Neural progenitor cell (in vitro differentiated cells): Measurements from ENCODE around the gene SLC23A1. TPM values are rescaled to one million over a fixed set of nuclear protein-coding genes. Genes with fewer than 3 reads are reported as not detected.

Source experiments
- DNase-seq: peaks from one replicate; pipeline ENCODE4 v3.0.0-alpha.2; 2016; ENCODE audit warnings: low spot score
- H2AFZ ChIP-seq: fragments of 200-600 bp; sonication (generic); replicated peaks from 2 replicates; pipeline ENCODE4 v1.6.1; 2016; ENCODE audit warnings: antibody characterized with exemption
- H3F3A ChIP-seq: fragments of 200-600 bp; sonication (generic); 2 replicates; pipeline ENCODE4 v1.6.1; 2016; ENCODE audit warnings: antibody characterized with exemption, low read depth
- H3K27ac ChIP-seq: fragments of 200-600 bp; sonication (generic); 2 replicates; pipeline ENCODE4 v1.5.1; 2016; ENCODE audit warnings: mild to moderate bottlenecking
- H3K27me3 ChIP-seq: fragments of 200-600 bp; sonication (generic); 2 replicates; pipeline ENCODE4 v1.6.1; 2016; ENCODE audit warnings: mild to moderate bottlenecking, moderate library complexity
- H3K36me3 ChIP-seq: fragments of 200-600 bp; sonication (generic); 2 replicates; pipeline ENCODE4 v1.5.1; 2016
- H3K4me1 ChIP-seq: fragments of 200-600 bp; sonication (generic); 2 replicates; pipeline ENCODE4 v1.6.1; 2016; ENCODE audit warnings: mixed run types
- H3K4me2 ChIP-seq: fragments of 200-600 bp; sonication (generic); 2 replicates; pipeline ENCODE4 v1.6.1; 2016
- H3K4me3 ChIP-seq: fragments of 200-600 bp; sonication (generic); 2 replicates; pipeline ENCODE4 v1.5.1; 2016
- H3K79me2 ChIP-seq: fragments of 200-600 bp; sonication (generic); 2 replicates; pipeline ENCODE4 v1.6.1; 2016; ENCODE audit warnings: low read depth
- H3K9ac ChIP-seq: fragments of 200-600 bp; sonication (generic); 2 replicates; pipeline ENCODE4 v1.6.1; 2016
- H3K9me3 ChIP-seq: fragments of 200-600 bp; sonication (generic); 2 replicates; pipeline ENCODE4 v1.5.1; 2016; ENCODE audit warnings: low read depth
- H4K20me1 ChIP-seq: fragments of 200-600 bp; sonication (generic); 2 replicates; pipeline ENCODE4 v1.6.1; 2016; ENCODE audit warnings: low read depth
- H3K27ac Mint-ChIP-seq: 3 replicates; pipeline ENCODE4 v1.8.0; 2021; ENCODE audit warnings: mixed read lengths
- H3K27me3 Mint-ChIP-seq: 2 replicates; pipeline ENCODE4 v1.8.0; 2022; ENCODE audit warnings: low read depth, mild to moderate bottlenecking, inconsistent platforms, moderate library complexity, mixed read lengths; ENCODE audit not compliant: insufficient read depth
- H3K36me3 Mint-ChIP-seq: 3 replicates; pipeline ENCODE4 v1.8.0; 2021; ENCODE audit warnings: mixed read lengths
- H3K4me1 Mint-ChIP-seq: 3 replicates; pipeline ENCODE4 v1.8.0; 2021; ENCODE audit warnings: mixed read lengths
- H3K4me3 Mint-ChIP-seq: 3 replicates; pipeline ENCODE4 v1.8.0; 2021; ENCODE audit warnings: mild to moderate bottlenecking, moderate library complexity, mixed read lengths
- H3K9me3 Mint-ChIP-seq: 3 replicates; pipeline ENCODE4 v1.8.0; 2020; ENCODE audit warnings: mixed read lengths
- EZH2 ChIP-seq: fragments of 200-600 bp; sonication (generic); IDR thresholded peaks from 2 replicates; pipeline ENCODE4 v1.6.1; 2017; ENCODE audit warnings: antibody characterized with exemption, mild to moderate bottlenecking, moderate library complexity
- EZH2phosphoT487 ChIP-seq: fragments of 200-600 bp; sonication (generic); IDR thresholded peaks from 2 replicates; pipeline ENCODE4 v1.6.1; 2017; ENCODE audit warnings: antibody characterized with exemption
- total RNA-seq: library from RNA; depleted of rRNA; stranded (reverse); fragments of >200 nt; gene quantifications from 2 replicates; pipeline ENCODE4 v1.2.3, GENCODE V29; 2015; ENCODE audit warnings: low replicate concordance
- TF ChIP-seq, protein P1 (sequence below): fragments of 200-600 bp; sonication (generic); IDR thresholded peaks from 2 replicates; pipeline ENCODE4 v1.5.1; 2017; ENCODE audit warnings: antibody characterized with exemption, mild to moderate bottlenecking

SLC23A1 gene
- total RNA-seq, 1 donor from 2014 or later: not detected

DNA sequence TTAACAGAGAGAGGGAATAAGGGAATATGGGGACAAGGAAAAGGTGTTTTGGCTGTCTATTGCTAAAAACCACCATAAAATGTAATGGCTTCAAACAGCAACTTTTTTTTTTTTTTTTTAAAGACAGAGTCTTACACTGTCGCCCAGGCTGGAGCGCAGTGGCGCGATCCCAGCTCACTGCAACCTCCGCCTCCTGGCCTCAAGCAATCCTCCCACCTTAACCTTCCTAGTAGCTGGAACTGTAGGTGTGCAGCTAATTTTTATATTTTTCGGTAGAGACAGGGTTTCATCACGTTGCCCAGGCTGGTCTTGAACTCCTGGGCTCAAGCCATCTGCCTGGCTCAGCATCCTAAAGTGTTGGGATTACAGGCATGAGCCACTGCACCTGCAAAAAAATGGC is 25.1 kb upstream of the SLC23A1 start:
- H3K27ac Mint-ChIP-seq: no peak overlapping the region

DNA sequence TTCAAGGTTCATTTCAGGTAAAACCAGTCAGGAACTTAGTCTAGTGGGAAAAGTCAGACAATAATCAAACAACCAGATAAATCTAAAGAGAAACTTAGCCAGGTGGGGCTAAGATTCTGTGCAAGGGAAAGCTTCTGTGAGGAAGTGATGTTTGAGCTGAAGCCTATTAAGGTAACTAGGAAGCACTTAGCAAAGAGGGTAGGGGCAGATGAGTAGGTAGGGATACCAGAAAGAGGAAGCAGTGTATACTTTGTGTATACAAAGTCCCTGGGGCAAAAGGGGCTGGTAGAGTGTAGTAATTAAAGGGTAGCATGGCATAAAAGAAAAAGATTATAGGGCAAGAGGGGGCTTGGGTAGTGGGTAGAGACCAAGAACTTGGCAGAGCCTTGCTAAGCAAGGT is 24.4 kb upstream of the SLC23A1 start:
- Mint-ChIP-seq H3K36me3 (no peaks in the 10 kb centered on the region), H3K9me3 (no peaks in the 10 kb centered on the region), H3K4me1 (peaks cover 26% of the 10 kb centered on the region), H3K4me3 (no peak overlapping the region), H3K27me3 (no peaks in the 10 kb centered on the region), H3K27ac (no peak overlapping the region)
- Histone ChIP-seq H3K9me3 (no peaks in the 10 kb centered on the region), H3K79me2 (no peaks in the 10 kb centered on the region), H3K36me3 (no peaks in the 10 kb centered on the region), H3K27ac (no peak overlapping the region), H3K27me3 (no peaks in the 10 kb centered on the region), H4K20me1 (no peaks in the 10 kb centered on the region), H3K4me1 (peaks cover 6% of the 10 kb centered on the region), H3K4me3 (no peak overlapping the region), H3F3A (peaks cover 30% of the 10 kb centered on the region), H2AFZ (no peak overlapping the region), H3K4me2 (no peak overlapping the region), H3K9ac (no peak overlapping the region)
- TF ChIP-seq, protein P1, sequence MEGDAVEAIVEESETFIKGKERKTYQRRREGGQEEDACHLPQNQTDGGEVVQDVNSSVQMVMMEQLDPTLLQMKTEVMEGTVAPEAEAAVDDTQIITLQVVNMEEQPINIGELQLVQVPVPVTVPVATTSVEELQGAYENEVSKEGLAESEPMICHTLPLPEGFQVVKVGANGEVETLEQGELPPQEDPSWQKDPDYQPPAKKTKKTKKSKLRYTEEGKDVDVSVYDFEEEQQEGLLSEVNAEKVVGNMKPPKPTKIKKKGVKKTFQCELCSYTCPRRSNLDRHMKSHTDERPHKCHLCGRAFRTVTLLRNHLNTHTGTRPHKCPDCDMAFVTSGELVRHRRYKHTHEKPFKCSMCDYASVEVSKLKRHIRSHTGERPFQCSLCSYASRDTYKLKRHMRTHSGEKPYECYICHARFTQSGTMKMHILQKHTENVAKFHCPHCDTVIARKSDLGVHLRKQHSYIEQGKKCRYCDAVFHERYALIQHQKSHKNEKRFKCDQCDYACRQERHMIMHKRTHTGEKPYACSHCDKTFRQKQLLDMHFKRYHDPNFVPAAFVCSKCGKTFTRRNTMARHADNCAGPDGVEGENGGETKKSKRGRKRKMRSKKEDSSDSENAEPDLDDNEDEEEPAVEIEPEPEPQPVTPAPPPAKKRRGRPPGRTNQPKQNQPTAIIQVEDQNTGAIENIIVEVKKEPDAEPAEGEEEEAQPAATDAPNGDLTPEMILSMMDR: no peak
- no peak for TF ChIP-seq EZH2phosphoT487
- no peak for TF ChIP-seq EZH2
- no peak for DNase-seq

More for the DNA sequence above, 25.1 kb upstream of the SLC23A1 start:
- Mint-ChIP-seq H3K27me3 (no peaks in the 10 kb centered on the region), H3K9me3 (no peaks in the 10 kb centered on the region), H3K4me1 (peaks cover 19% of the 10 kb centered on the region), H3K36me3 (no peaks in the 10 kb centered on the region), H3K4me3 (no peak overlapping the region)
- Histone ChIP-seq H3K4me3 (no peak overlapping the region), H3K4me1 (peaks cover 6% of the 10 kb centered on the region), H3K4me2 (no peak overlapping the region), H3K36me3 (no peaks in the 10 kb centered on the region), H3K27me3 (no peaks in the 10 kb centered on the region), H4K20me1 (no peaks in the 10 kb centered on the region), H2AFZ (no peak overlapping the region), H3K79me2 (no peaks in the 10 kb centered on the region), H3F3A (peaks cover 23% of the 10 kb centered on the region), H3K9ac (no peak overlapping the region), H3K27ac (no peak overlapping the region), H3K9me3 (no peaks in the 10 kb centered on the region)
- TF ChIP-seq EZH2phosphoT487: no peak
- no peak for DNase-seq

DNA sequence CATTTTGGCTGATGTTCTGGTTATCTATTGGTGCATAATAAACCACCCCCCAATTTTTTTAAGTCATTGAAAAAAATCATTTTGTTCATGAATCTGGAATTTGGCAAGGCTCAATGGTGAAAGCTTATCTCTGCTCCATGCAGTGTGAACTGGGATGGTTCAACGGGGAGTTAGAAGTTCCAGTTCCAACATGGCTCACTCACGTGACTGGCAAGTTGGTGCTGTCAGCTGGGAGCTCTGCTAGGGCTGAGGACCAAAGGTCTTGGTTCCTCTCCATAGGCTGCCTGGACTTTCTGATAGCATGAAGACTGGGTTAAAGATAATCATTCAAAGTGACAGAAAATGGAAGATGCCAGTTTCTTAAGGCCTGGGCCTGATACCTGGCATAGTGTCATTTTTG is 23.9 kb upstream of the SLC23A1 start:
- H3K27me3 Mint-ChIP-seq: no peaks in the 10 kb centered on the region
- no peak overlapping the region for H3K4me3 ChIP-seq
- no peaks in the 10 kb centered on the region for H3K36me3 ChIP-seq
- no peak overlapping the region for H2AFZ ChIP-seq
- H4K20me1 ChIP-seq: no peaks in the 10 kb centered on the region
- no peaks in the 10 kb centered on the region for H3K36me3 Mint-ChIP-seq
- TF ChIP-seq EZH2phosphoT487: no peak
- no peak for TF ChIP-seq EZH2
- TF ChIP-seq, protein P1: no peak
- no peak for DNase-seq
- H3K4me3 Mint-ChIP-seq: no peak overlapping the region
- H3K4me1 ChIP-seq: peaks cover 6% of the 10 kb centered on the region
- peaks cover 31% of the 10 kb centered on the region for H3F3A ChIP-seq
- H3K4me1 Mint-ChIP-seq: peaks cover 29% of the 10 kb centered on the region
- no peaks in the 10 kb centered on the region for H3K79me2 ChIP-seq
- H3K9me3 Mint-ChIP-seq: no peaks in the 10 kb centered on the region
- no peaks in the 10 kb centered on the region for H3K27me3 ChIP-seq
- no peak overlapping the region for H3K4me2 ChIP-seq
- H3K9ac ChIP-seq: no peak overlapping the region
- no peak overlapping the region for H3K27ac Mint-ChIP-seq
- H3K27ac ChIP-seq: no peak overlapping the region
- no peaks in the 10 kb centered on the region for H3K9me3 ChIP-seq

DNA sequence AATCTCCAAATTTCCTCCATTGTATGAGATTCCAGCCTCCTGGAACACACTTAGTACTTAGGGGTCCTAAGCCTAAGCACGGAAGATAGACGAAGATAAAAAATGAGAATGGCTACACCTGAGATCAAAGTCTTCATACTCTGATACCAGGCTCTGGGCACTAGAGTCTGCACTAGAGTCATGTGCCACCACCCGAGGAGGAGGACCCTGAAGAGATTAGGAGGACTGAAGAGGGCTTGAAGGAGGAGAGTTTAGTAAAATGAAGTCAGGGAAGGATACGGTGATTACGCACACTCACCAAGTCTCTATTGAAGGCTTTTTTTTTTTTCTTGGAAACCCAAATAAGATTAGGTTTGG is 21.4 kb upstream of the SLC23A1 start:
- Histone ChIP-seq H3K79me2 (no peaks in the 10 kb centered on the region), H3K27ac (peak overlapping the region; percentile 86), H3K27me3 (no peaks in the 10 kb centered on the region), H3K9ac (no peak overlapping the region), H3K4me2 (peak overlapping the region; percentile 83), H3K36me3 (no peaks in the 10 kb centered on the region), H3F3A (peaks cover 24% of the 10 kb centered on the region), H3K9me3 (no peaks in the 10 kb centered on the region), H4K20me1 (no peaks in the 10 kb centered on the region), H2AFZ (peak overlapping the region; percentile 88), H3K4me3 (peak overlapping the region; percentile 59), H3K4me1 (peaks cover 6% of the 10 kb centered on the region)
- H3K36me3 Mint-ChIP-seq: peaks cover 1% of the 10 kb centered on the region
- no peak for DNase-seq
- no peaks in the 10 kb centered on the region for H3K27me3 Mint-ChIP-seq
- TF ChIP-seq, protein P1: no peak
- TF ChIP-seq EZH2 (no peak), EZH2phosphoT487 (no peak)
- H3K4me1 Mint-ChIP-seq: peaks cover 29% of the 10 kb centered on the region
- H3K27ac Mint-ChIP-seq: peak overlapping the region; percentile 100
- peak overlapping the region; percentile 95 for H3K4me3 Mint-ChIP-seq
- H3K9me3 Mint-ChIP-seq: no peaks in the 10 kb centered on the region
